Colonic mucosa (tissue), 4 donors: Measurements from ENCODE around the gene OR1S2. TPM values are rescaled to one million over a fixed set of nuclear protein-coding genes. Genes with fewer than 3 reads are reported as not detected.
"Not testable (repeated sequence)": the region's sequence is repeated elsewhere in the genome, so short reads cannot be mapped to it uniquely, and the experiment has no call there.

Experiments used
- DNase-seq: peaks from one replicate; pipeline ENCODE4 v3.0.0-alpha.2; 2020
- H3K27ac ChIP-seq: fragments of 200-600 bp; one replicate; pipeline ENCODE4 v1.8.0; 2021
- H3K27me3 ChIP-seq: fragments of 200-600 bp; one replicate; pipeline ENCODE4 v1.8.0; 2021
- H3K36me3 ChIP-seq: fragments of 200-600 bp; one replicate; pipeline ENCODE4 v1.8.0; 2021
- H3K4me1 ChIP-seq: fragments of 200-600 bp; one replicate; pipeline ENCODE4 v1.8.0; 2021; ENCODE audit warnings: mild to moderate bottlenecking
- H3K4me3 ChIP-seq: fragments of 200-600 bp; one replicate; pipeline ENCODE4 v1.8.0; 2021
- H3K9ac ChIP-seq, 2 donors: one replicate each; pipeline ENCODE4 v1.7.0; 2013; ENCODE audit warnings: control low read depth in 2 of 2, low read depth in 2 of 2, low read length in 2 of 2
- H3K9me3 ChIP-seq: fragments of 200-600 bp; one replicate; pipeline ENCODE4 v1.8.0; 2021
- CTCF ChIP-seq: fragments of 200-600 bp; IDR thresholded peaks from one replicate; pipeline ENCODE4 v1.8.0; 2022; ENCODE audit warnings: antibody characterized with exemption, mild to moderate bottlenecking
- intact Hi-C: fragments of 100-400 bp; cut with DNase I; formaldehyde crosslinking; loops from one replicate; pipeline ENCODE4 v1.14.1; 2022
- total RNA-seq, 2 donors: library from RNA; stranded (reverse); fragmentation: NEBNext Ultra II Directional in 1 of 2; extraction: Animal tissue kit (Norgen Biotek cat#: 25700) in 1 of 2; gene quantifications; one replicate each; pipeline ENCODE4 v1.2.1, GENCODE V29; 2021
- donor health status: healthy.
- donor health status: DM: no; HTN: no; CAD: no.
- donor health status: DM: no; HTN: no; CAD: no.

OR1S2 gene
- not detected for total RNA-seq

GRCh38 chr11:58204042-58204441 lies at the start of gene OR1S2:
TSS of gene OR1S2 (minus strand) at chr11:58204142. CDS start at chr11:58204142, 0 bp downstream.
- no peak for TF ChIP-seq CTCF
- intact Hi-C loops = no loop called here
- H3K27me3 ChIP-seq = no peaks in the 10 kb centered on the region
- H3K4me1 ChIP-seq = no peaks in the 10 kb centered on the region
- no peaks in the 10 kb centered on the region for H3K9me3 ChIP-seq
- H3K4me3 ChIP-seq = no peak within 1 kb of the TSS
- H3K36me3 ChIP-seq = no peaks in the 10 kb centered on the region
- no peak for DNase-seq
- H3K9ac ChIP-seq = no peak within 1 kb of the TSS
- no peak within 1 kb of the TSS for H3K27ac ChIP-seq

DNA sequence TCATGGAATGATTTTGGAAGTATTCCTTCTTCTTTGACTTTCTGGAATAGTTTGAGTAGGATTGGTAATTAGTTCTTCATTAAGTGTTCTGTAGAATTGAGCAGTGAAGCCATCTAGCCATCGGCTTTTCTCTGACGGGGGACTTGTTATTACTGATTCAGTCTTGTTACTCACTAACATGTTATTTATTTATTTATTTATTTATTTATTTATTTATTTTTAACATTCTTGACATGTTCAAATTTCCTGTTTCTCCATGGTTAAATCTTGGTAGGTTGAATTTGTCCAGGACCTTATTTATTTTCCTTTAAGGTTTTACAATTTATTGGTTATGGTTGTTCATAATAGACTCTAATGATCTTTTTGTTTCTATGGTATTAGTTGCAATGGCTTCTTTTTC lies 40.0 kb upstream of the OR1S2 start:
- intact Hi-C loops = no loop called here
- no peak overlapping the region for H3K4me3 ChIP-seq
- no peak overlapping the region for H3K27ac ChIP-seq

GRCh38 chr11:58227956-58228615 lies 24.1 kb upstream of the OR1S2 start:
- Histone ChIP-seq H3K36me3 (no peaks in the 10 kb centered on the region), H3K27me3 (no peaks in the 10 kb centered on the region), H3K9me3 (no peaks in the 10 kb centered on the region), H3K4me3 (no peak overlapping the region), H3K27ac (no peak overlapping the region), H3K4me1 (no peaks in the 10 kb centered on the region), H3K9ac (no peak overlapping the region)
- intact Hi-C loops = loop anchor here (10.0 kb wide), 1 partner anchor 47 kb away; no protein-coding TSS in a partner anchor
- TF ChIP-seq CTCF = no peak
- DNase-seq = no peak

More for the DNA sequence above, 40.0 kb upstream of the OR1S2 start:
- no peaks in the 10 kb centered on the region for H3K36me3 ChIP-seq
- no peak for TF ChIP-seq CTCF
- no peak overlapping the region for H3K9ac ChIP-seq
- H3K9me3 ChIP-seq = no peaks in the 10 kb centered on the region
- no peak for DNase-seq
- H3K27me3 ChIP-seq = no peaks in the 10 kb centered on the region
- H3K4me1 ChIP-seq = no peaks in the 10 kb centered on the region

GRCh38 chr11:58222721-58223120 lies 18.8 kb upstream of the OR1S2 start:
- no peaks in the 10 kb centered on the region for H3K27me3 ChIP-seq
- intact Hi-C loops = loop anchor here (10.0 kb wide), 1 partner anchor 52 kb away; no protein-coding TSS in a partner anchor
- no peak overlapping the region for H3K4me3 ChIP-seq
- H3K4me1 ChIP-seq = no peaks in the 10 kb centered on the region
- H3K27ac ChIP-seq = no peak overlapping the region
- no peak for TF ChIP-seq CTCF
- no peaks in the 10 kb centered on the region for H3K9me3 ChIP-seq
- DNase-seq = no peak
- H3K9ac ChIP-seq = no peak overlapping the region
- H3K36me3 ChIP-seq = no peaks in the 10 kb centered on the region

DNA sequence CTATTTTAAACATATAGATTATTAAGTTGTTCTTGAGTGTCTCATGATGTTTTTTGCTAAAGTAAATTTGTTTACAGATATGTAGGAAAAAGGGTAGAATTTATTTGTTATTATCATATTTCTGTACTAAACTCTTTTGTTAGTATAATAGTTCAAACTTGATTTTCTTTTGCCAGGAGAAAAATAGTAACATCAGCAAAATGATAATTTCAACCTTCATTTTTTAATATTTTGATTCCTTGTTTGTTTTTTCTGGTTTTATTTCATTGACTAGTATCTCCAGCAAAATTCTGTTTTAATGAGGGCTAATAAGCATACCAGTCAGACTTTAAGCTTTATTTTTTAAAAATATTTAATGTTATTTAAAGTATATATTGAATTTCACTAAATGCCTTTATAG lies 12.5 kb upstream of the OR1S2 start:
- Histone ChIP-seq H3K27ac (no peak overlapping the region), H3K36me3 (no peaks in the 10 kb centered on the region), H3K9me3 (no peaks in the 10 kb centered on the region), H3K4me1 (no peaks in the 10 kb centered on the region), H3K4me3 (no peak overlapping the region), H3K9ac (no peak overlapping the region), H3K27me3 (no peaks in the 10 kb centered on the region)
- no peak for TF ChIP-seq CTCF
- intact Hi-C loops = no loop called here
- no peak for DNase-seq

- H3K9me3 ChIP-seq, intact Hi-C loops, H3K27me3 ChIP-seq, H3K9ac ChIP-seq, H3K4me3 ChIP-seq, DNase-seq, H3K36me3 ChIP-seq, H3K4me1 ChIP-seq, H3K27ac ChIP-seq: not testable (repeated sequence)
Observed at GRCh38 chr11:58212420-58212819, 8.5 kb upstream of the OR1S2 start, which contains the start of gene OR1S1. TSS of gene OR1S1 (plus strand) at chr11:58212720.
